ENCODE results near the gene IGF1R.

The IGF1R gene

DNA sequence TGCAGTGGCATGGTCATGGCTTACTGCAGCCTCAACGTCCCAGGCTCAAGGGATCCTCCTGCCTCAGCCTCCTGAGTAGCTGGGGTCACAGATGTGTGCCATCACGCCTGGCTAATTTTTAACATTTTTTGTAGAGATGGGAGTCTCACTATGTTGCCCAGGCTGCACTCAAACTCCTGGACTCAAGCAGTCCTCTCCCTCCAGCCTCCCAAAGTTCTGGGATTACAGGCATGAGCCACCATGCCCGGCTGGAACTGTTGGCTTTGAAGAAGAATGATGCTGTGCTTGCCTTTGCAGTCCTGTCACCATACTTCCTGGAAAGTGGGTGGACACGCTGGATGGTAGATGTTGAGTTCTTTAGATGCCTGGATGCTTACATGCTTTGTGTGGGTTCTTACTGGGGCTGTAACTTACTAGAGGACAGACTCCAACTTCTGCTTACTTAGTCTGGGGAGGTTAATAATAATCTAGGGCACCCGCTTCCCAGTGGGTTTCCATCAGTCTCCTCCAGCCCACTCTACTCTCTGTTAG lies 36.7 kb downstream of the IGF1R start:
- TF ChIP-seq, protein P1, sequence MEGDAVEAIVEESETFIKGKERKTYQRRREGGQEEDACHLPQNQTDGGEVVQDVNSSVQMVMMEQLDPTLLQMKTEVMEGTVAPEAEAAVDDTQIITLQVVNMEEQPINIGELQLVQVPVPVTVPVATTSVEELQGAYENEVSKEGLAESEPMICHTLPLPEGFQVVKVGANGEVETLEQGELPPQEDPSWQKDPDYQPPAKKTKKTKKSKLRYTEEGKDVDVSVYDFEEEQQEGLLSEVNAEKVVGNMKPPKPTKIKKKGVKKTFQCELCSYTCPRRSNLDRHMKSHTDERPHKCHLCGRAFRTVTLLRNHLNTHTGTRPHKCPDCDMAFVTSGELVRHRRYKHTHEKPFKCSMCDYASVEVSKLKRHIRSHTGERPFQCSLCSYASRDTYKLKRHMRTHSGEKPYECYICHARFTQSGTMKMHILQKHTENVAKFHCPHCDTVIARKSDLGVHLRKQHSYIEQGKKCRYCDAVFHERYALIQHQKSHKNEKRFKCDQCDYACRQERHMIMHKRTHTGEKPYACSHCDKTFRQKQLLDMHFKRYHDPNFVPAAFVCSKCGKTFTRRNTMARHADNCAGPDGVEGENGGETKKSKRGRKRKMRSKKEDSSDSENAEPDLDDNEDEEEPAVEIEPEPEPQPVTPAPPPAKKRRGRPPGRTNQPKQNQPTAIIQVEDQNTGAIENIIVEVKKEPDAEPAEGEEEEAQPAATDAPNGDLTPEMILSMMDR (conservative IDR thresholded peaks at IDR 0.05) = no peak
- no peak for TF ChIP-seq ZFX (IDR thresholded peaks at IDR 0.05)
- H3K27ac ChIP-seq = no peak overlapping the region

DNA sequence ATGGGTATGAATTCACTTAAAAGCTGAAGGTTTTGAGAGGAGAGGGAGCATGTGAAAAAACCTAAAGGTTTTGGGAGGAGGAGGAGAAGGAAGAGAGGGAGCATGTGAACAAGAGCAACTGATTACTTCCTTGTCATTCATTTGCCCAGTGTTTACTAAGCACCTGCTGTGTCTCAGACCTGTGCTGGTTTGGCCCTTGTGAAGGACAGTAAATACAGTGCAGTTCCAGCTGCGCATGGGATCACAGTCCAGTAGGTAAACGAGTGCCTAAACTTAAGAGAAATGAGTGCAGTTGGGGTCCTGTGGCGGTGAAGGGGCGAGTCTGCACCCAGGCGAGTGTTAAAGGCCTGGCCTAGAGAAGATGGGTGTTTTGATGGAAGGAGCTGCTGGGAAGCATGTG lies 38.6 kb downstream of the IGF1R start:
- H3K27ac ChIP-seq = no peak overlapping the region
- TF ChIP-seq ZFX (IDR thresholded peaks at IDR 0.05) = no peak
- TF ChIP-seq, protein P1 (conservative IDR thresholded peaks at IDR 0.05) = no peak

DNA sequence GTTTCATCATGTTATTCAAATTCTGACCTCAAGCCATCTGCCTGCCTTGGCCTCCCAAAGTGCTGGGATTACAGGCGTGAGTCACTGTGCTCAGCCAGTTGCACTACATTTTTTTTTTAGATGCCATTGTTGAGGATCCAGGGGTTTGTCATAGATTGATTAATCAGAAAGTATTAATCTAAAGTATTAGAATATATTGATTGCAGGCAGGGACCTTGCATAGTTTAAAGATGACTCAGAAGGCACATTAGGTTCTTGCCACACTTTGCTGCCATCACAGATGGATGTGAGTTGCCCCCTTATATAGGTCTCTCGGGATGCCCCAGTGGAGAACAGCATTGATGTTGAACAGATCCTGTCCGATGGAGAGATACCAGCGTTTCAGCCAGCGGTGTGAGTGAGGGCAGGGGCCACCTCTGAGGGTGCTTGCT lies 41.1 kb downstream of the IGF1R start:
- no peak overlapping the region for H3K27ac ChIP-seq

DNA sequence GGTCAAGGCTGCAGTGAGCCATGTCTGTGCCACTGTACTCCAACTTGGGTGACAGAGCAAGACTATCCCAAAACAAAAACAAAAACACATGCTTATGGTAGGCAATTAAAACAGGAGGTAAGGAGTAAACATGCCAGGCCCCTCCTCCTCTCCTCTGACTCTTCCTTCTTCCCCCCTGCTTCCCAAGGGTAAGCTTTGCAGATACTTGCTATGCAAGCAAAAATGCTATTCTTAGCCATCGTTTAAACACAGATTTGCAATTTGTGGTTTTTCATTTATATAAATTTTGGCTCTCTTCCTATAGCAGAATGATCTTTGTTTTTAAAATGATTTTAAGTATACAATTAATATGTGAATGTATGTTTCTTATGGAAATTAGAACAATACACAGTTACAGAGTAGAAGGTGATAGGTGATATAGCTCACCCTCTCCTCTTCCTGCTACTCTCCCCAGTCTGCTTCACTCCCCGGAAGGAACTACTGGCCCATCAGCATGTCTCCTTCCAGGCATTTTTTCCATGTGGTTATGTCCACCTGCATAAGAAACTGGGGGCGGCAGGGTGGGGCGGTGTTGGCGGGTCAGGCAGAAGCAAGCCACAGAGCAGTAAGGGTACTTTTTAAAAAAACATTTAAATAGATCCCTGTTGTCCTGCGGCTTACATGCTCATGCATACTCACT lies 42.1 kb downstream of the IGF1R start:
- TF ChIP-seq, protein P1 (conservative IDR thresholded peaks at IDR 0.05) = no peak
- no peak for TF ChIP-seq ZFX (IDR thresholded peaks at IDR 0.05)

More for the DNA sequence above, 41.1 kb downstream of the IGF1R start:
- TF ChIP-seq, protein P1 (conservative IDR thresholded peaks at IDR 0.05) = no peak
- TF ChIP-seq ZFX (IDR thresholded peaks at IDR 0.05) = no peak

DNA sequence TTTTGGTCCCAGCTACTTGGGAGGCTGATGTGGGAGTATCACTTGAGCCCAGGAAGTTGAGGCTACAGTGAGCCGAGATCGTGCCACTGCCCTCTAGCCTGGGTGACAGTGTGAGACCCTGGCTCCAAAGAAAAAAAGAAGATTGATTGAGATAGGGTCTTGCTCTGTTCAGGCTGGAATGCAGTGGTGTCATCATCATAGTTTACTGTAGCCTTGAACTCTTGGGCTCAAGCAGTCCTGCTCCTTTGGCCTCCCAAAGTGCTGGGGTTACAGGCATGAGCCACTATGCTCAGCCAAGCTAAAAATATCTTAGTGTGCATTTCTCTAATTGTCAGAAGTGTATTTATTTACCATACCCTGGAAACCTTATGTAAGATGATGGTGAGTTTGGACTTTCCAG lies 43.9 kb downstream of the IGF1R start:
- no peak for TF ChIP-seq ZFX (IDR thresholded peaks at IDR 0.05)
- TF ChIP-seq, protein P1 (conservative IDR thresholded peaks at IDR 0.05) = no peak

More for the DNA sequence above, 42.1 kb downstream of the IGF1R start:
- H3K27ac ChIP-seq = no peak overlapping the region

DNA sequence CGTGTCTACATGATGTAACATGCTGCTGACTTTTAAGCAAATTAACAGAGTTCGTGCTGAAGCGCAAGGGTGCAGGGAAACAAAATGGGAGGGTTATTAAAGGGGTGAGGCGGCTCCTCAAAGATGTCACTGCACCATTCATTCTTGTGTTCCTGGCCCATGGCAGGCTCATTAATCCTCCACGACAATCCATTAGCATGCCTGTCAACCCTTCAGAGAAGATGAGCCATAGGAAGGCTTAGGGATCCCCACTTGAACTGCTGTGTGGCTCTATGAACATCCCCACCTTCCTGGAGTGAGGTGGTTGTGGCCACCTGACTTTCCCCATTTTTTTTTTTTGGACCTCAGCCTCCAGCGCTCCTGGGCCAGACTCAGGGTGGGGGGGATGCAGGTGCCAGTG lies 45.8 kb downstream of the IGF1R start:
- TF ChIP-seq ZFX (IDR thresholded peaks at IDR 0.05) = no peak
- TF ChIP-seq, protein P1 (conservative IDR thresholded peaks at IDR 0.05) = no peak
- no peak overlapping the region for H3K27ac ChIP-seq

More for the DNA sequence above, 43.9 kb downstream of the IGF1R start:
- H3K27ac ChIP-seq = no peak overlapping the region

DNA sequence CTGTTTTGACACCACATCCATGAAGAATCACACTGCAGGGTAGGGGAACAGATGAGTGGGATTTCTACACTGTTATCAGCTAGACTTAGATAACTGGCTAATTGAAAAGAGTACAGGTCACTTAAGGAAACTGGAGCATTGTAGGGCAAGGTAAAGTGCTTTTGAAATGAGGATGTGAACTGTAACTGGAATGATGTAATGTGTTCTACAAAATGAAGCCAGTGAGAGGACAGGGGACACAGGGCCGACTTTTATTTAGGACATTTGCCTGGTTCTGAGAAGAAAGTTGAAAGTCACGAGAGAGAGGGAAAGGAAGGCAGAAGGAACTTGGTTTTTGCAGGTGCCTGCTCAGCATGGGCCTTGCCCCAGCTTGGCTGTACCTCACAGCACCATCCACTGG lies 50.5 kb downstream of the IGF1R start:
- TF ChIP-seq, protein P1 (conservative IDR thresholded peaks at IDR 0.05) = no peak
- TF ChIP-seq ZFX (IDR thresholded peaks at IDR 0.05) = no peak

More for the DNA sequence above, 50.5 kb downstream of the IGF1R start:
- H3K27ac ChIP-seq = no peak overlapping the region
